Smooth muscle cell (in vitro differentiated cells): ENCODE measurements around the gene CREBBP. TPM values are rescaled to one million over a fixed set of nuclear protein-coding genes. Genes with fewer than 3 reads are reported as not detected.
"Not testable (repeated sequence)": the region's sequence is repeated elsewhere in the genome, so short reads cannot be mapped to it uniquely, and the experiment has no call there.

Experiments
- DNase-seq: peaks from one replicate; lab custom pipeline; 2025; ENCODE audit not compliant: unreplicated experiment; lab: John Stamatoyannopoulos, UW
- H2AFZ ChIP-seq: fragments of 200-600 bp; sonication (generic); 2 replicates; pipeline ENCODE4 v1.6.0; 2016; ENCODE audit warnings: antibody characterized with exemption, low read depth, mild to moderate bottlenecking
- H3F3A ChIP-seq: fragments of 200-600 bp; sonication (generic); 2 replicates; pipeline ENCODE4 v1.6.0; 2017; ENCODE audit warnings: antibody characterized with exemption, low read depth
- H3K27ac ChIP-seq: fragments of 200-600 bp; sonication (generic); 2 replicates; pipeline ENCODE4 v1.5.1; 2016; ENCODE audit warnings: low read depth, mild to moderate bottlenecking
- H3K27me3 ChIP-seq: fragments of 200-600 bp; sonication (generic); 2 replicates; pipeline ENCODE4 v1.6.1; 2016; ENCODE audit warnings: low read depth, mild to moderate bottlenecking
- H3K36me3 ChIP-seq: fragments of 200-600 bp; sonication (generic); 2 replicates; pipeline ENCODE4 v1.5.1; 2016; ENCODE audit warnings: low read depth
- H3K4me1 ChIP-seq: fragments of 200-600 bp; sonication (generic); 2 replicates; pipeline ENCODE4 v1.5.1; 2016; ENCODE audit warnings: low read depth
- H3K4me2 ChIP-seq: fragments of 200-600 bp; sonication (generic); 2 replicates; pipeline ENCODE4 v1.6.0; 2016; ENCODE audit warnings: mild to moderate bottlenecking
- H3K4me3 ChIP-seq: fragments of 200-600 bp; sonication (generic); 2 replicates; pipeline ENCODE4 v1.5.1; 2016; ENCODE audit warnings: mild to moderate bottlenecking
- H3K79me2 ChIP-seq: fragments of 200-600 bp; sonication (generic); 2 replicates; pipeline ENCODE4 v1.6.0; 2016; ENCODE audit warnings: low read depth, mild to moderate bottlenecking
- H3K9ac ChIP-seq: fragments of 200-600 bp; sonication (generic); 2 replicates; pipeline ENCODE4 v1.6.0; 2016; ENCODE audit warnings: low read depth
- H3K9me3 ChIP-seq: fragments of 200-600 bp; sonication (generic); replicated peaks from 2 replicates; pipeline ENCODE4 v1.5.1; 2016; ENCODE audit warnings: low read depth
- H4K20me1 ChIP-seq: fragments of 200-600 bp; sonication (generic); 2 replicates; pipeline ENCODE4 v1.6.0; 2016; ENCODE audit warnings: low read depth
- WGBS: methylation state at CpG from one replicate; pipeline ENCODE4 v1.1.7; 2016; ENCODE audit warnings: low lambda C conversion rate; 5-methylcytosine and 5-hydroxymethylcytosine counted together
- polyA plus RNA-seq: library from polyadenylated mRNA; unstranded; fragments of >200 nt; fragmentation: Nextera tagmentation; extraction: Ambion mirVana; gene quantifications from 2 replicates; pipeline ENCODE4 v1.2.1, GENCODE V29; 2016
- total RNA-seq: library from RNA; depleted of rRNA; stranded (reverse); fragments of >200 nt; gene quantifications from 2 replicates; pipeline ENCODE4 v1.2.3, GENCODE V29; 2014
- TF ChIP-seq, protein P1 (sequence below): fragments of 200-600 bp; sonication (generic); IDR thresholded peaks from 2 replicates; pipeline ENCODE4 v1.5.1; 2017; ENCODE audit warnings: borderline replicate concordance, mild to moderate bottlenecking, antibody characterized with exemption; ENCODE audit not compliant: insufficient read depth, poor library complexity, severe bottlenecking

The CREBBP gene
- total and polyA plus RNA-seq, 2 experiments from 2014 or later: 14.3 to 19.6 TPM

GRCh38 chr16:3912373-3912772 is 31.9 kb upstream of the CREBBP start:
- no peaks in the 10 kb centered on the region for H3K79me2 ChIP-seq
- no peak overlapping the region for H3K4me3 ChIP-seq

GRCh38 chr16:3911741-3912140 is 31.2 kb upstream of the CREBBP start:
- 92% methylated on average over 6 of the region's 6 CpGs for WGBS

More at GRCh38 chr16:3912373-3912772, 31.9 kb upstream of the CREBBP start:
- no peak for DNase-seq
- 92% methylated on average over 12 of the region's 12 CpGs for WGBS
- Histone ChIP-seq H4K20me1 (no peaks in the 10 kb centered on the region), H2AFZ (no peak overlapping the region), H3F3A (no peaks in the 10 kb centered on the region), H3K9me3 (no peaks in the 10 kb centered on the region), H3K9ac (no peak overlapping the region), H3K4me1 (no peaks in the 10 kb centered on the region), H3K4me2 (no peak overlapping the region), H3K27me3 (no peaks in the 10 kb centered on the region), H3K36me3 (no peaks in the 10 kb centered on the region), H3K27ac (no peak overlapping the region)
- TF ChIP-seq, protein P1, sequence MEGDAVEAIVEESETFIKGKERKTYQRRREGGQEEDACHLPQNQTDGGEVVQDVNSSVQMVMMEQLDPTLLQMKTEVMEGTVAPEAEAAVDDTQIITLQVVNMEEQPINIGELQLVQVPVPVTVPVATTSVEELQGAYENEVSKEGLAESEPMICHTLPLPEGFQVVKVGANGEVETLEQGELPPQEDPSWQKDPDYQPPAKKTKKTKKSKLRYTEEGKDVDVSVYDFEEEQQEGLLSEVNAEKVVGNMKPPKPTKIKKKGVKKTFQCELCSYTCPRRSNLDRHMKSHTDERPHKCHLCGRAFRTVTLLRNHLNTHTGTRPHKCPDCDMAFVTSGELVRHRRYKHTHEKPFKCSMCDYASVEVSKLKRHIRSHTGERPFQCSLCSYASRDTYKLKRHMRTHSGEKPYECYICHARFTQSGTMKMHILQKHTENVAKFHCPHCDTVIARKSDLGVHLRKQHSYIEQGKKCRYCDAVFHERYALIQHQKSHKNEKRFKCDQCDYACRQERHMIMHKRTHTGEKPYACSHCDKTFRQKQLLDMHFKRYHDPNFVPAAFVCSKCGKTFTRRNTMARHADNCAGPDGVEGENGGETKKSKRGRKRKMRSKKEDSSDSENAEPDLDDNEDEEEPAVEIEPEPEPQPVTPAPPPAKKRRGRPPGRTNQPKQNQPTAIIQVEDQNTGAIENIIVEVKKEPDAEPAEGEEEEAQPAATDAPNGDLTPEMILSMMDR: no peak

GRCh38 chr16:3909791-3910583 is 29.5 kb upstream of the CREBBP start:
- Histone ChIP-seq H3F3A (no peaks in the 10 kb centered on the region), H3K9me3 (no peaks in the 10 kb centered on the region), H3K27me3 (no peaks in the 10 kb centered on the region), H2AFZ (no peak overlapping the region), H3K79me2 (no peaks in the 10 kb centered on the region), H3K4me1 (no peaks in the 10 kb centered on the region), H4K20me1 (no peaks in the 10 kb centered on the region), H3K36me3 (no peaks in the 10 kb centered on the region), H3K9ac (no peak overlapping the region), H3K27ac (no peak overlapping the region), H3K4me3 (no peak overlapping the region), H3K4me2 (no peak overlapping the region)
- no peak for DNase-seq
- TF ChIP-seq, protein P1: no peak
- WGBS: 83% methylated on average over 18 of the region's 18 CpGs

More at GRCh38 chr16:3911741-3912140, 31.2 kb upstream of the CREBBP start:
- H3K27me3 ChIP-seq, H3K79me2 ChIP-seq, H4K20me1 ChIP-seq, H3K4me1 ChIP-seq, H3K4me2 ChIP-seq, H3F3A ChIP-seq, H3K9me3 ChIP-seq, H3K9ac ChIP-seq, H3K36me3 ChIP-seq, H3K4me3 ChIP-seq, H2AFZ ChIP-seq, H3K27ac ChIP-seq, DNase-seq: not testable (repeated sequence)

DNA sequence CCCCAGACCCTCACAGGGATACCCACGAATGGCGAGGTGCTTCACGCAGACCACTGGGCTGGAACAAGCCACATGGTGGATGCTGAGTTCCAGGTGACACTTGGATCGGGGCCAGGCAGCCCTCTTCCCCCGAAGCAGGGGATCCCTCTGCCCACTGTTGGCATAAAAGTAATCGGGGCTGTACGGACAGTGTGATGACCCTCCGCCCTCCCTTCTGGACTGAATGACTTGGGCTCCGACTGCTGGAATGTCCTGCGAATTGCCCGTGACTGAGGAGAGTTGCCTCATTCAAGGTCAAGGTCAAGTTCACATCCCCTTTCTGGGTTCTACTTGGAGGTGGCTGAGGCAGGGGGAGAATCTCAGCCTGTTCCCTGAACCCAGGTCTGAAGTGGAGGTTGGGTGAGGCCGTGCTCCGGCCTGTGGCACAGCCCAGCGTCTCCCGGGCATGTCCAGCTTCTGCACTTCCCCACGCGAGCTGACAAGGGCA is 28.5 kb upstream of the CREBBP start:
- Histone ChIP-seq H3K79me2 (no peaks in the 10 kb centered on the region), H3K9me3 (no peaks in the 10 kb centered on the region), H3K9ac (no peak overlapping the region), H3K36me3 (no peaks in the 10 kb centered on the region), H2AFZ (no peak overlapping the region), H3K27me3 (no peaks in the 10 kb centered on the region), H3K27ac (no peak overlapping the region), H3K4me2 (no peak overlapping the region), H3K4me3 (no peak overlapping the region), H3K4me1 (no peaks in the 10 kb centered on the region), H3F3A (no peaks in the 10 kb centered on the region), H4K20me1 (no peaks in the 10 kb centered on the region)
- 94% methylated on average over 17 of the region's 17 CpGs for WGBS
- TF ChIP-seq, protein P1: no peak
- DNase-seq: no peak
